Ramos (cell line): ENCODE results near the gene KIRREL3.

Experiments used
- in situ Hi-C: fragments of 300-500 bp; cut with MboI; formaldehyde crosslinking; loops from one replicate; pipeline ENCODE4 v1.14.3; 2022; ENCODE audit warnings: low sequenced_read_pairs; ENCODE audit not compliant: unreplicated experiment

The KIRREL3 gene

DNA sequence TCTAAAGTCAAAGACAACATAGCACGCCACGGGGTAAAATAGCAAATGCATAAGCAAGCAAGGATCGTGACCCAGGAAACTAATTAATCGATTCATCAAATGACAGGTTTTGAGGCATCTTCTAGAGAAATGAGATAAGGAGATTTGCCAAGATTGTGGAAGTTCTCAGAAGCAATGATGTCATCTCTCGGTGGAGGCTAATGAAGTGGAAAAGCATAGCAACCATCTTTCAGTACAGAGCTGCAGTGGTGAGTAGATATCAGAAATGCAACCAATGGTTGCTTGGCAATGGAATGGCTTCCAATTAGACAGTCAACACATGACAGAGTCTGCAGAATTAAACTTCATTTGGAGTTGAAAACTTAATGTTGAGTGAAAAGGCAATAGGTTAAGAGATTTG, 116.0 kb downstream of the KIRREL3 start:
- in situ Hi-C loops: no loop called here

DNA sequence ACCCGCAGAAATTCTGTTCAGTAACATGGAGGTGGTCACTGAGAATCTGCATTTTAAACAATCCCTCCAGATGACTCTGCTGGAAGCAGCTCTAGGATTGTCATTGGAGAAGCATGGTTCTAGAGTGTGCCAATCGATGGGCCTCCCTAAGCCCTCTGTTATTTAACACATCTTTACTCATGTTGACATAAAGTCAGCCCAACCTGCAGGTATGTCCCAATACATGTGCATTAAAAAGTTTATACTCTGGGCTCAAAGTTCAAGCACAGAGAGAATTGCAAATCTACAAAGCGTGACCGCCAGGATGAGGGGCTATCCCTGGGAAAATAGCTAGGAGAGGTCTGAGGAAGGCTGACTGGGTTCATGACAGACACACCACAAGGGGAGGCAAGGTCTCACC, 116.4 kb downstream of the KIRREL3 start:
- in situ Hi-C loops: no loop called here

DNA sequence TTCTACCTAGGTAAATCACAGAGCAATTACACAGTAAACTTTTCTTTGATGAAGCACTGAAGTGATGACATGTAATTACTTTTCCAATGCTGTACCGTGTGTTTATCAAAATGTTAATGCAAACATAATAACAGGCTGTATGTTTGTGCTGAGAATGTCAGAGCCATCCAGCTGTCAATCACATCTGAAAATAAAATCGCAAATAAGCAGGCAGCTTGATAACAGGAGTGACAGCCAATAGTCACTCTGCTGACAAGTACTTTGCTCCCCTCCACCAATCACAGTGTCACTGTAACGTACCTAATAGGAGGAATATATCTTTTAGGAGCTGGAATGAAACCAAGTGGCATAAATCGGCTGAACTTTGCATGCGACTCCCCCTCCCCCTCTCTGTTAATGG, 119.7 kb downstream of the KIRREL3 start:
- in situ Hi-C loops: no loop called here

DNA sequence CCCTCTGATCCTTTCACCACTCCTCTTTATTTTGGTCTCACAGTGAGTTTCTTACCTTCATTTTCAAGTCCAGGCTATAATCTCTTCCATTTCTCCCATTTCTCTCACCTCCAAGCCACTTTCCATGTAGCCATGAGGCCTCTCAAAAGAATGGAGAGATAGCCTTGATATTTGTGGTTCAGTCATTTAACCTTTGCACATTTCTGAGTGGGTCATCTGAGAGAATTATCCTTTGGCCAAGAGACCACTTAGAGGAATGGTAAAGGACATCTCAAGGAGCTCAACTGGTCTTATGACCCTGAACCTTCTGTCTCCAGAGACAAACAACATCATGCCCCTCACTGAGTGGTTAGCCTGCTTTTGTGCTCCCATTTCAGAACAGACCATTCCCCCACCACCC, 121.1 kb downstream of the KIRREL3 start:
- in situ Hi-C loops: no loop called here

DNA sequence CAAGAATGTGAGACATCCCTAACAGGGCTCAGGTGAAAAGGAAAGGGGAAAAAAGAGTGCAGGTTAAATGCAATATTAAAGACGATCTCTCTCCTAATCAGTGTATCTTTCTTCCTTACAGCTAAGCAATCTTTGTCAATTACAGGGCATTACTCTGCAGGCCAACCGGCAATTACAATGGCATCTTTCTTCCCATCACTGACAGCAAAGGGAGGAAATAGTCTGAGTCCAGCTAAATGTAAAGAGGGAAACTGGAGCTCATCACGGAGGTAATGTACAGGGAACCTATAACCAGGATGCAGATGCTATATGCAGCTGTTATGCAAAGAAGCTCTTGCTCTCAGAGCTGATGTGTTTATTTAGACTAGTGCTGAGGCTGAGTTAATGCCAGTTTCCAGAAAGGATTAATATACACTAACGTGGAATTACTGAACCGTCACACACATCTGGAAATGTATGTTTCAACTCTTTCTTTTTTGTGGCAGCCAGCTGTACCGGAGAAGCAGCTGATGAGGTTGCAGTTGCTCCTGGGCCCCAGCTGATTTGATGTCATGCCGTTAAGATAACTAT, 121.6 kb downstream of the KIRREL3 start:
- in situ Hi-C loops: no loop called here

DNA sequence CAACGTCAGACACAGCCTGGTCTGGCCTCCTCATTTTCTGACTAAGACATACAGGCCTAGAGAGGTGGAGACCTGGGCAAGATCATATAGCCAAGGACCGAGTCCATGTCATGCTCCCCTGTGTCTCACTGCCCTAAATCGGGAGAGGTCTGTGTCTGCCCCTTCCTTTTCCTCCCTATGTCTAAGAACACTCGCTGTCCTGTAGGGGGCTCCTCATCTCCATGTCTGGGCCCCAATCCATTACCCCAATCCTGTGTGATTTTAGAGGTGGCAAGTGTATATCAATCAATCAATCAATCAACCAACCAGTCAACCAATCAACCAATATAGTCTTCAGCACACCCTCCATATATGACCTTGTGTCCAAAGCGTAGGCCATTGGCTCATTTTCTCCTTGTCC, 125.7 kb downstream of the KIRREL3 start:
- in situ Hi-C loops: no loop called here

DNA sequence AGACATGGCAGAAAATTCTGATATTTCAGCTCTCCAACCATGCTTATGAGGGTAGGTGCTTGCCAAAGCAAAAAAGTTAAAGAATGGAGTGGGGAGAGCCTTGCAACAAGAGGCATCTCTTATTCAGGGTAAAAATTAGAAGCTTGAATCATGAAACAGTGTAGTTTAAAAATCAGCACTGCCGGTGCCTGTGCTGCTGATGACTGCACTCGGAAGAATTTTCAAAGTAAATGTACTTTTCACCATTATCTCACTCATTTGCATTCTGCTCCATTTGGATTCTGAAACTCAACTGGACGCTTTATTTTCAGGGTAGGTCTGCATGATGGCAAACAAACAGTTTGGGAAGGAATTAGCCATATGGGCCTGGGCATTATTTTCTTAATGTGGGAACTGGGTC, 126.3 kb downstream of the KIRREL3 start:
- in situ Hi-C loops: no loop called here

DNA sequence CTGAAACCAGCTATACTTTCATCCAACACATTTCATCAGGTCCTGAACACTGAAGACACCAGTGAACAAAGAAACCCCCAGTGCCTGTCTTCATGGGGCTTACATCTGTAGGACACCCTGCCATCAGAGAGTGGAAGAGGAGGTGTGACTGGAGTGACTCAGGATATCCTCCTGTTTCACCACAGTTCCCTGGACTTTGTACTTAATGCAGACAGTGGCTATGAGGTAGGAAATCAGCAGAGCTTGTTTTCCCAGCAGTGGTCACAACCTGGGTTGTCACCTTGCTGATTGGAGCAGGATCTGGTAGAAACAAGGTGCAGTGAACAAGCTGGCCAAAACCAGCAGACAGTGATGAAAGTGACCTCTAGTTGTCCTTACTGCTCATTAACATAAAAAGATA, 128.8 kb downstream of the KIRREL3 start:
- in situ Hi-C loops: no loop called here

DNA sequence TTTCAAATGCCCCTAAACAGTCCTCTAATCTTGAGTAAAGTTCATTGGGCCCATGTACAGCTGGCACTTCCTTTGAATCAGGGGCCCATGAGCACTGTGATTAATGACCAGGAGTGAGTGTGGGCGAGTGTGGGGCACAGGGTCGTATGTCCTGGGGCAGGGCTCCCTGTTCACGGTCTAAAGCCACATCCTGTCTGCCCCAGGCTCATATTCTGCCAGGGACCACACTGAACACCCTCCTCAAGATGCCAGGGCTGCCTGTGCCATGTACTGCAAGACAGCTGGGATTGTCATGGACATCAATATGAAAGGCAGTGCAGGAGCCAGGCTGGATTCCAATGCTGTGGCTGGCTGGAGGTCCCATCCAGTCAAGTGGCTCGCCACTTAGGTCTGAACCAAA, 130.5 kb downstream of the KIRREL3 start:
- in situ Hi-C loops: no loop called here

DNA sequence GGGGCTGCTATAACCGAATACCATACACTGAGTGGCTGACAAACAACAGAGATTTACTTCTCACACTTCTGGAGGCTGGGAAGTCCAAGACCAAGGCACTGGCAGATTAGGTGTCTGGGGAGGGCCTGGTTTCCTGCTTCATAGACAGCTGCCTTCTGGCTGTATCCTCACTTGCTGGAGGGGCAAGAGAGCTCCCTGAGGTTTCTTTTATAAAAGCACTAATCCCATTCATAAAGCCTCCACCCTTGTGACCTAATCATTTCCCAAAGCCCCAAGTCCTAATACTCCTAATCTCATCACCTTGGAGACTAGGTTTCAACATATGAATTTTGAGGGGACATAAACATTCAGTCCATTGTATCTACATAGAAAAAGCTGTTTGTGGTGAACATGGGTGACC, 131.8 kb downstream of the KIRREL3 start:
- in situ Hi-C loops: no loop called here

DNA sequence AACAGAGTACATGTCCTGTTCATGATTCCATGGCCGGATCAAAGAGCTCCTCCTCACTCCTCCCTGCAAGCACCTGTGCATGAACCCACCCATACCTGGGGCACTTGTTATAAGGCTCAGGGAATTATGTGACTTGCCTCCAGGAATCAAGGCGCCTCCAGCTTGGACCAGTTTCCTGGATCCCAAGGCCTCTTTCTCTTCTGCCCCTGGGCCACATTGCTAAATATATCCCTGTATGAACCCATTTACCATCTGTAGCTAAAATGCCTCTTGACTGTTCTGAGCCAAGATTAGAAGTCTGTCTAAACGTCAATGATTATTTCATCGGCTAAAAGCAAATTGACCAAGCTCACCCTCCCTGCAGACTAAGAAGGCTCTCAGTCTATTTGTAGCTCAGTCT, 135.6 kb downstream of the KIRREL3 start:
- in situ Hi-C loops: no loop called here

DNA sequence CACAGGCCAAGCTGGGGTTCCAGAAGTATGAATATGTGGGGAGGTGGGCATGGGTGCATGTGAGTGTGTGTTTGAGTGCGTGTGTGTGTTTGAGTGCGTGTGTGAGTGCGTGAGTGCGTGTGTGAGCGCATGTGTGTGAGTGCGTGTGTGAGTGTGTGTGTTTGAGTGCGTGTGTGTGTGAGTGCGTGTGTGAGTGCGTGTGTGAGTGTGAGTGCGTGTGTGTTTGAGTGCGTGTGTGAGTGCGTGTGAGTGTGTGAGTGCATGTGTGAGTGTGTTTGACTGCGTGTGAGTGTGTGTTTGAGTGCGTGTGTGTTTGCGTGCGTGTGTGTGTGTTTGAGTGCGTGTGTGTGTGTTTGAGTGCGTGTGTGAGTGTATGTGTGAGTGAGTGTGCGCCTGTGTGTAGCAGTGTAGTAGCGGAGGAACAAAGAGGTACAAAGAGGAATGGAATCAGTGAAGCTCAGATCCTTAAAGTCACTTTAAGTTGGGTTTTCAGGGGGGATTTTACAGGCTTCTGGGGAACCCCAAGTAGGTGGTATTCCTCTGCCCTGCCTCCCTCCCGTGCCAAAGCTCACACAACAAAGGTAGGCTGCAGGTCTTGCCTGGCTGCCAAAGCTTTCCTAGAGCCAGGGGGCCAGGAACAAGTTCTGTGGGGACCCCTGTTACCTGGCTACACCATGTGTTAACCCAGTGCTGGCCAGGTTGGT, 137.1 kb downstream of the KIRREL3 start:
- in situ Hi-C loops: no loop called here

DNA sequence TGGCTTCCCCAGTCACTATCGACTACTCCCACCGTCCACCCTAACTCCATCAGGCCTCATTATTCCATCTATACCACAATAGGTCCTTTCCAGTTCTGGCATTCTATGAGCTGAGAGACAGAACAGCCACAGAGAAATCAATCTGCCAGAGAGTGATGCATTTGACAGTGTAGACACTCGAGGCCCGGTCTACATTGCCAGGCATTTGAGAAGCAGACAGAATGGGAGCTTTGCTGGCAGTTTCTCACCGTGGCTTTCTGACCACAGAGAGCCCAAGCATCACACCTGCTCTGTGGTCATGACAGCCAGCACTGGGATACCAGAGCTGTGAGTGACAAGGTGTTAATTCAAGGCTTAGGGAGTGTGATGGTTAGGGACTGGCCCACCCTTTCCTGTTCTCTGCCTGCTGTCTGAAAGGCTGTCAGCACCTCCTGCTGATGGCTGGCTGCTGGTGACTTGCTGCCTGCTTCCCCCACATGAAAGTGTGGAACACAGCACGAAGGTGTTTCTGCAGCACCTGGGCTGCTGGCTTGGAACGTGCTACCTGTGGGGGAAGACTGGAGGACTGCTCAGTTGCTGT, 137.8 kb downstream of the KIRREL3 start:
- in situ Hi-C loops: no loop called here

DNA sequence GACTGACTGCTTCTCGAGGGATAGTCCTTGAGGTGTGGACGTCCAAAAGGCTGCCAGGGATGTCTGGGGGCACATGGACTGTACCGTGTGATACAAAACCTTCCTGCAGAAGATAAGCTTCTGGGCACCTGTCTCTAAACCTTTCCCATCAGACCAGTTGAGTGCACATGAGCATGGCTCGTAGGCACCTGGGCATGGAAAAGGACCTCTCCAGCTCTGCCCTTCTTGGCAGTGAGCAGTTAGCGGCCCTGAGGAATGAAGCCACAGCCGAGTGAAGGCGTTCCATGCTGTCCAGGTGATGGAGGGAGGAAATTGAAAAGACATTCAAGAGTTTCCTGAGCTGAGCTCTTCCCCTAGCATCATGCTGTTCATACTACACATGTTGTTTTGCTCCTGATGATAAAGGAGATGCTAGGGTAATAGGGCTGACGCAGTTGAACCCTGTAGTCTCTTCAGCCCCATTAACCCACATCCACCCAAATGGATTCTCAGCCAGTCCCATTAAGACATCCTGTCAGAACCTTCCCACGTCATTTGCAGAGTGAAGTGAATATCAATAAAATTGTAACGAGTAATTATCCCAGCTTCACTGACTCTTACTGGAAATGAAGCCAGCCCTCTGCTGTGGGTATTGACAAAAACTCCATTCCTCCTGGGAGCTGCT, 138.6 kb downstream of the KIRREL3 start:
- in situ Hi-C loops: no loop called here

DNA sequence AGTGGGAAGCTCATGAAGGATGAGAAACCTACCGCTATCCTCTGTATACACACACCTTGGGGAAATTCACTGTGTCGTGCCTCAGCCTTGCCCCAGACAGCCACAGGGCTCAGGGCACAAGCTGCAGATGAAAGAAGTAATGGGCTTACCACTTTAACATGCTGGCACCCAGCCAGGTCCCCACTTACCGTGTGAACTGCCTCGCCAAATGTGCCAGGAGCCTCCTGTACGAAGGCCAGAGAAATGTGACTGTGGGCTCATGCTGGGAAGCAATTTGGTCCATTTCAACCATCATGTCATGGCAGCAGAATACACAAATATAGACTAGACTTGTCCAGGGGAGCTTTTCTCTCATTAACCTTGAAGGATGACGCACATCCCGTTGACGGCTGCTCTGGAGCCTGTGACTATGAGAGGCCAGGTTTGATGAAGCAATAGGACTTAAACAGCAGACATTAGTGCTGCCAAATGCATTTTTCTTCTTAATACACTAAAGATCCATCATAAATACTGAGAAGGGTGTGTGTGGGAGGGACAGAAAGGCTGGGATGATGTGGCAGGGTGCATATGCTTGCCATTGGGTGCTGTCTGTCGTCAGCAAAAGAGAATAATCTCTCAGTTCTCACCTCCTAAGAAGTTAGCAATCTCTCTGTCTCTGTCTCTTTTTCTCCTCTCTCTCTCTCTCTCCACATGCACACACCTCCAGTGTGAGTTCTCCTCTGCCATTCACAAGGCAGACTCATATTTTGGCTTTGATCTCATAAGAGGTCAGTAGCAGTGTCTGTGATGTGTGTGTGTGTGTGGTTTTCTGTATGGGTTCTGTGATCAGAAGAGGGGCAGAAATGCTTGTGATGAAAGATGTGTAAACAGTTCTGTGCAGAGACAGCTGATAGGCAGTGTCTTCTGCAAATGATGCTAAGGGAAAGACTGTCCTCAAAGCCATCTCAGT, 142.4 kb downstream of the KIRREL3 start:
- in situ Hi-C loops: no loop called here

DNA sequence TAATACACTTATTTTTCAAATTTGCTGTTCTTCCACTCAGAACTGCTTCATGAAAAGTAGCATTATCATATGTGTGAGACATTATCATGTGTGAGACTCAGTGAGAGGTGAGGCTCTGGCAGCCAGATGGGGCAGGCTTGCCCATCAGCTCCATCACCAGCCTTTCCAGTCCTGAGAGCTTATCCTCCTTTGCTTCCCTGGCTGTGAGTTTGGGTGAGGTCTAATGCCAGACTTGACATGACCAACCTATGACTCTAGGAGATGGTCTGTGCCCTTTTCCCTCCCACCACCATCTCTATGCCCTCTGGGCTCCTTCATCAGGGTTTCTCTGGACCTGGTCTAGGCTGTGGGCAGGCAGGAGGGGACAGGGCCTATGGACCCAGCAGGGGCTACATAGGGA, 145.0 kb downstream of the KIRREL3 start:
- in situ Hi-C loops: no loop called here

DNA sequence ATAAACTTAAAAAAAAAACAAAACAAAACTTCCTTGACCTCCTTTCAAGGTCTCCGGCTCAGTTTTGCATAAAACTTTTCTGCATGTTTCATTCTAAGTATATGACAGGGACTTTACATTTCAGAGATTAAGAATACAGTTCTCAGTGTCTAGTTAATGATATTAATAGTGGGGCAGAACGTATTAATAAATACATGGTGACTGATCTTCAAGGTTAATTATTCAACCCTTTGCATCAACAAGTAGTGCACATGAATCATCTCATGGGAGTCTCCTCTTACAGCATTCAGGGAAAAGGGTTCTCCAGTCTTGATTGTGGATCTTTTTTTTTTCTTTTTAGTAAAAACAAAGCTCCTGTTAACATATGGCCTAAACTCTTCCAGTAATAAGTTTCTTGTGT, 146.8 kb downstream of the KIRREL3 start:
- in situ Hi-C loops: no loop called here

DNA sequence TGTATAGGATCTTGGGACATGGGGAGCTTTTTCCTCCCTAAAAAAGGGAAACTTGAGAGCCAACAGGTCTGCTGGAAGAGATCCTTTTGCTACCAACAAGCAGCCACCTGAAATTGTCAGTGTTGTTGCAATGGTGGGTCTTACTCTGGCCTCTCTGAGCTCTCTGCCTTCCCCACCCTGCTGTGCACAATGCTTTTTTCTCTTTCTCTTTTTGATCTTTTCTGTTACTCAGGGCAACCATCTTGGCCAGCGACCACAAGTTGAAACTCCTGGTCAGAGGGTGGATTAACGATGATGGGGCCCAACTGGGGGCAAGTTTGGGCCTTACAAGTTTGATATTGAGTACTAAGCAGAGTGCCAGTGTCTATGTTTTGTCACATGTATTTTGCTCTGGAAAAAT, 155.8 kb downstream of the KIRREL3 start:
- in situ Hi-C loops: no loop called here

DNA sequence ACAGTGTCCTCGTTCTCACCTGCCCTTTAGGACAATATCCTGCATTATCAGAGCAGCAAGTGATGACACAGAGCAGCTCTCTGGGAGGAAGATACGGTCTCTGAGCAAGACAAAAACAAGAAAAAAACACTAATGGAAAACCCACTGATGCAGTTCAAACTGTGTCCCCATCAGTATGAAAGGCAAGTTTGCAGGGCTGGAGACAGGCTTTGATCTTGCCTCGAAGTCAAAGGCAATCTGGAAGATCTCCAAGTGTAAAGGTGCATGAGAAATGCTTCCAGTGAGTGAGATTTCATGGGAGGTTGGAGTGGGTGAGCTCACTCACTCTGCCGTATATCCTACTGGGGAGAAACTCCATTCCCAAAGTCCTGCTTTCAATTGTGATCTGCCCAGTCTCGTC, 157.5 kb downstream of the KIRREL3 start:
- in situ Hi-C loops: no loop called here

DNA sequence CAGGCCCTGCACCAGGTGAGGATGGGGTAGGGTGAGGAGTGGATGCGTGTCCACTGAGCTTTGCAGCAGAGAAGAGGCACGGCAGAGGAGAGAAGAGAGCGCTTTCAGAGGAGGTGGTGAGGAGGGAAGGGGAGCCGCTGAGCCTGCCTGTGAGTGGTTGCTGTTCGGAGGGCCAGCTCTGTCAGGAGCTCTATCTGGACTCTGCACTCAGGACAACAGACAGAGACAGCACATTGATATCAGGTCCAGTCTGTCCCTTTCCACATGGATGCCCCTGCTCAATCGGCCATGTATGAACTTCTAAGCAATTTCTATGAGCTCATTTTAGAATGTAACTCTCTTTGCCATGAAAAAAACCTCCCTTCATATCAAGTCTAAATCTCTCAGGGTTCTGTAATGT, 158.6 kb downstream of the KIRREL3 start:
- in situ Hi-C loops: no loop called here
